ENCODE data around the gene ANKRD63.

DNA sequence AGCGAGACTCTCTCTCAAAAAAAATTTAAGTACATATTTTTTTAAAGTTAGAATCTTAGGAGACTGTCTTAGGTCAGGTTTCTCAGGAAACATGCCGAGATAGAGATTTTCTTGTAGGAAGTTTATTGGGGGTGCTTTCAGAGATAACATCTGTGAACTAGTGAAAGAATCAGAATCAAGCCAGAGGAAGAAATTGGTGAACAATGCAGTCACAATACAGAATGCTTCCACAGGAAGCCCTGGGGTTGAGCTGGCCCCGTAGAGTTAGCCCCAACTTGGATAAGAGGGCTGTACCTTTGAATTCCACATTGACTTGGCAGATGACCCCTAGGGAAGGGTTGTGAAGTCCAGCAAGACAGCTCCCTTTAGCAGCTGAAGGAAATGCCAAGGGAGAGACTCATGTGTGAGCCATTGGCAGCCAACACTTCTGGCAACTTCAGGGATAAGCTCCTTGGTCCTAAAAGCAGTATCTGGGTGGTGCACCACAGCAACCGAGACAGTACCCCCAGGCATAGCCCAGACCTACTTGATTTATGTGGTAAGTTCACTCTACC, 31.9 kb upstream of the ANKRD63 start:
- TF ChIP-seq, protein P1, sequence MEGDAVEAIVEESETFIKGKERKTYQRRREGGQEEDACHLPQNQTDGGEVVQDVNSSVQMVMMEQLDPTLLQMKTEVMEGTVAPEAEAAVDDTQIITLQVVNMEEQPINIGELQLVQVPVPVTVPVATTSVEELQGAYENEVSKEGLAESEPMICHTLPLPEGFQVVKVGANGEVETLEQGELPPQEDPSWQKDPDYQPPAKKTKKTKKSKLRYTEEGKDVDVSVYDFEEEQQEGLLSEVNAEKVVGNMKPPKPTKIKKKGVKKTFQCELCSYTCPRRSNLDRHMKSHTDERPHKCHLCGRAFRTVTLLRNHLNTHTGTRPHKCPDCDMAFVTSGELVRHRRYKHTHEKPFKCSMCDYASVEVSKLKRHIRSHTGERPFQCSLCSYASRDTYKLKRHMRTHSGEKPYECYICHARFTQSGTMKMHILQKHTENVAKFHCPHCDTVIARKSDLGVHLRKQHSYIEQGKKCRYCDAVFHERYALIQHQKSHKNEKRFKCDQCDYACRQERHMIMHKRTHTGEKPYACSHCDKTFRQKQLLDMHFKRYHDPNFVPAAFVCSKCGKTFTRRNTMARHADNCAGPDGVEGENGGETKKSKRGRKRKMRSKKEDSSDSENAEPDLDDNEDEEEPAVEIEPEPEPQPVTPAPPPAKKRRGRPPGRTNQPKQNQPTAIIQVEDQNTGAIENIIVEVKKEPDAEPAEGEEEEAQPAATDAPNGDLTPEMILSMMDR (IDR thresholded peaks at IDR 0.05) = no peak
- no peak for TF ChIP-seq POLR2A (IDR thresholded peaks at IDR 0.05)

Data from Peyer's patch (tissue), 4 donors.